ENCODE data around the gene TPCN1. TPM values are rescaled to one million over a fixed set of nuclear protein-coding genes. Genes with fewer than 3 reads are reported as not detected.

Gene TPCN1
- total RNA-seq, 2 donors from 2014 or later: 29.4 to 67.7 TPM

GRCh38 chr12:113296557-113297213 is 75.4 kb downstream of the TPCN1 start:
- no peaks in the 10 kb centered on the region for H3K9me3 Mint-ChIP-seq
- H3K27ac Mint-ChIP-seq: no peak overlapping the region
- ATAC-seq (replicated peaks): no peak
- H3K4me1 Mint-ChIP-seq: peaks cover 4% of the 10 kb centered on the region
- H3K27me3 Mint-ChIP-seq: no peaks in the 10 kb centered on the region
- H3K4me3 Mint-ChIP-seq: no peak overlapping the region
- H3K36me3 Mint-ChIP-seq (ENCODE audit: low read depth): peaks cover 46% of the 10 kb centered on the region

- H3K27ac Mint-ChIP-seq: no peak overlapping the region
- H3K36me3 Mint-ChIP-seq (ENCODE audit: low read depth): peaks cover 45% of the 10 kb centered on the region
- peaks cover 2% of the 10 kb centered on the region for H3K4me1 Mint-ChIP-seq
- H3K4me3 Mint-ChIP-seq: no peak overlapping the region
- no peak for ATAC-seq (replicated peaks)
- H3K9me3 Mint-ChIP-seq: no peaks in the 10 kb centered on the region
- no peaks in the 10 kb centered on the region for H3K27me3 Mint-ChIP-seq
Observed at GRCh38 chr12:113297214-113297587, 75.9 kb downstream of the TPCN1 start.

GRCh38 chr12:113297621-113298471 is 76.6 kb downstream of the TPCN1 start:
- no peaks in the 10 kb centered on the region for H3K27me3 Mint-ChIP-seq
- H3K4me3 Mint-ChIP-seq: no peak overlapping the region
- no peak for ATAC-seq (replicated peaks)
- peaks cover 2% of the 10 kb centered on the region for H3K4me1 Mint-ChIP-seq
- H3K27ac Mint-ChIP-seq: no peak overlapping the region
- H3K9me3 Mint-ChIP-seq: no peaks in the 10 kb centered on the region
- peaks cover 38% of the 10 kb centered on the region for H3K36me3 Mint-ChIP-seq (ENCODE audit: low read depth)

- Mint-ChIP-seq H3K27me3 (no peaks in the 10 kb centered on the region), H3K36me3 (ENCODE audit: low read depth) (peaks cover 32% of the 10 kb centered on the region)
Observed at GRCh38 chr12:113298472-113298817, 77.2 kb downstream of the TPCN1 start.

GRCh38 chr12:113298861-113299545 is 77.7 kb downstream of the TPCN1 start:
- peaks cover 4% of the 10 kb centered on the region for H3K4me1 Mint-ChIP-seq
- H3K27me3 Mint-ChIP-seq: no peaks in the 10 kb centered on the region
- no peak overlapping the region for H3K4me3 Mint-ChIP-seq
- peaks cover 35% of the 10 kb centered on the region for H3K36me3 Mint-ChIP-seq (ENCODE audit: low read depth)
- no peak overlapping the region for H3K27ac Mint-ChIP-seq
- H3K9me3 Mint-ChIP-seq: no peaks in the 10 kb centered on the region
- no peak for ATAC-seq (replicated peaks)

More at GRCh38 chr12:113298472-113298817, 77.2 kb downstream of the TPCN1 start:
- H3K27ac Mint-ChIP-seq: no peak overlapping the region
- H3K9me3 Mint-ChIP-seq: no peaks in the 10 kb centered on the region
- no peak overlapping the region for H3K4me3 Mint-ChIP-seq
- H3K4me1 Mint-ChIP-seq: peaks cover 4% of the 10 kb centered on the region
- ATAC-seq (replicated peaks): no peak

GRCh38 chr12:113299619-113300237 is 78.5 kb downstream of the TPCN1 start:
- ATAC-seq (replicated peaks): no peak
- H3K27ac Mint-ChIP-seq: no peak overlapping the region
- no peak overlapping the region for H3K4me3 Mint-ChIP-seq
- peaks cover 38% of the 10 kb centered on the region for H3K36me3 Mint-ChIP-seq (ENCODE audit: low read depth)
- no peaks in the 10 kb centered on the region for H3K27me3 Mint-ChIP-seq
- no peaks in the 10 kb centered on the region for H3K9me3 Mint-ChIP-seq
- peaks cover 4% of the 10 kb centered on the region for H3K4me1 Mint-ChIP-seq

GRCh38 chr12:113301811-113302210 is 80.5 kb downstream of the TPCN1 start:
- Mint-ChIP-seq H3K9me3 (no peaks in the 10 kb centered on the region), H3K27ac (peak overlapping the region; percentile 13), H3K36me3 (ENCODE audit: low read depth) (peaks cover 40% of the 10 kb centered on the region), H3K27me3 (no peaks in the 10 kb centered on the region), H3K4me1 (peaks cover 4% of the 10 kb centered on the region), H3K4me3 (no peak overlapping the region)
- ATAC-seq (replicated peaks): no peak

- no peak for ATAC-seq (replicated peaks)
- H3K4me1 Mint-ChIP-seq: peaks cover 4% of the 10 kb centered on the region
- H3K27ac Mint-ChIP-seq: peak overlapping the region; percentile 56
- no peaks in the 10 kb centered on the region for H3K9me3 Mint-ChIP-seq
- no peaks in the 10 kb centered on the region for H3K27me3 Mint-ChIP-seq
- H3K36me3 Mint-ChIP-seq (ENCODE audit: low read depth): peaks cover 46% of the 10 kb centered on the region
- H3K4me3 Mint-ChIP-seq: no peak overlapping the region
Observed at GRCh38 chr12:113302466-113302865, 81.2 kb downstream of the TPCN1 start.

GRCh38 chr12:113302886-113303640 is 81.8 kb downstream of the TPCN1 start:
- no peaks in the 10 kb centered on the region for H3K9me3 Mint-ChIP-seq
- no peaks in the 10 kb centered on the region for H3K27me3 Mint-ChIP-seq
- ATAC-seq (replicated peaks): no peak
- peak overlapping the region; percentile 56 for H3K27ac Mint-ChIP-seq
- peaks cover 4% of the 10 kb centered on the region for H3K4me1 Mint-ChIP-seq
- no peak overlapping the region for H3K4me3 Mint-ChIP-seq
- H3K36me3 Mint-ChIP-seq (ENCODE audit: low read depth): peaks cover 52% of the 10 kb centered on the region

- Mint-ChIP-seq H3K4me3 (no peak overlapping the region), H3K36me3 (ENCODE audit: low read depth) (peaks cover 63% of the 10 kb centered on the region)
- ATAC-seq (replicated peaks): no peak
Observed at GRCh38 chr12:113305281-113305856, 84.1 kb downstream of the TPCN1 start.

GRCh38 chr12:113306382-113306781 is 85.1 kb downstream of the TPCN1 start:
- Mint-ChIP-seq H3K27me3 (no peaks in the 10 kb centered on the region), H3K4me3 (no peak overlapping the region), H3K27ac (no peak overlapping the region), H3K4me1 (peaks cover 4% of the 10 kb centered on the region), H3K36me3 (ENCODE audit: low read depth) (peaks cover 69% of the 10 kb centered on the region), H3K9me3 (no peaks in the 10 kb centered on the region)
- no peak for ATAC-seq (replicated peaks)

More at GRCh38 chr12:113305281-113305856, 84.1 kb downstream of the TPCN1 start:
- peaks cover 4% of the 10 kb centered on the region for H3K4me1 Mint-ChIP-seq
- no peak overlapping the region for H3K27ac Mint-ChIP-seq
- no peaks in the 10 kb centered on the region for H3K9me3 Mint-ChIP-seq
- no peaks in the 10 kb centered on the region for H3K27me3 Mint-ChIP-seq

GRCh38 chr12:113310489-113310888 is 89.2 kb downstream of the TPCN1 start:
- H3K4me1 Mint-ChIP-seq: no peaks in the 10 kb centered on the region
- no peaks in the 10 kb centered on the region for H3K27me3 Mint-ChIP-seq
- no peak overlapping the region for H3K4me3 Mint-ChIP-seq
- peak overlapping the region; percentile 3 for H3K27ac Mint-ChIP-seq
- H3K36me3 Mint-ChIP-seq (ENCODE audit: low read depth): peaks cover 93% of the 10 kb centered on the region
- ATAC-seq (replicated peaks): no peak
- H3K9me3 Mint-ChIP-seq: no peaks in the 10 kb centered on the region

GRCh38 chr12:113314121-113314529 is 92.9 kb downstream of the TPCN1 start:
- Mint-ChIP-seq H3K27ac (peak overlapping the region; percentile 59), H3K9me3 (no peaks in the 10 kb centered on the region), H3K36me3 (ENCODE audit: low read depth) (peaks cover 94% of the 10 kb centered on the region), H3K4me1 (peaks cover 8% of the 10 kb centered on the region), H3K4me3 (no peak overlapping the region), H3K27me3 (no peaks in the 10 kb centered on the region)
- ATAC-seq (replicated peaks): no peak
